ENCODE results near the gene SCGB1D4.

Gene SCGB1D4

DNA sequence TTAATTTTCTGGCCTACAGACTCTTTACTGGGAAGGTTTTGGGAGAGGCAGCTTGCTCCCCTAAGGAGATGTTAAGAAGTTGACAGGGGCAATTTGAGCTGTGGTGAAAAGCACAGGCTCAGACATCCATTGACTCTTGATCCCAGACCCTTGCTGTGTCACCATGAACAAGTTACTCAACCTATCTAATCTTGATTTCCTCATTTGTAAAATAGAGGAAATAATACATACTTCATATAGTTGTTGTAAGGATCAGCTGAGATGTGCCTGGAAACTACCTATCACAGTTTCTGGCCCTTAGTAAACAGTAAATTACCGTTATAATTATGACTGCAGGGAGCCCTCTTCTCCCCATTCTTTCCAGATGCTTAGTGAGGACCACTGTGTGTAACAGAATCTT lies 16.6 kb upstream of the SCGB1D4 start (continued):
- TF ChIP-seq, protein P1, sequence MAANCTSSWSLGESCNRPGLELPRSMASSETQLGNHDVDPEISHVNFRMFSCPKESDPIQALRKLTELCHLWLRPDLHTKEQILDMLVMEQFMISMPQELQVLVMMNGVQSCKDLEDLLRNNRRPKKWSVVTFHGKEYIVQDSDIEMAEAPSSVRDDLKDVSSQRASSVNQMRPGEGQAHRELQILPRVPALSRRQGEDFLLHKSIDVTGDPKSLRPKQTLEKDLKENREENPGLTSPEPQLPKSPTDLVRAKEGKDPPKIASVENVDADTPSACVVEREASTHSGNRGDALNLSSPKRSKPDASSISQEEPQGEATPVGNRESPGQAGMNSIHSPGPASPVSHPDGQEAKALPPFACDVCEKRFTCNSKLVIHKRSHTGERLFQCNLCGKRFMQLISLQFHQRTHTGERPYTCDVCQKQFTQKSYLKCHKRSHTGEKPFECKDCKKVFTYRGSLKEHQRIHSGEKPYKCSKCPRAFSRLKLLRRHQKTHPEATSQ (tag by site-specific recombination; IDR thresholded peaks at IDR 0.05) = no peak
- TF ChIP-seq ZNF626 (tag by site-specific recombination; IDR thresholded peaks at IDR 0.05) (no peak), ZNF114 (tag by site-specific recombination; IDR thresholded peaks at IDR 0.05) (no peak), ZNF140 (tag by site-specific recombination; IDR thresholded peaks at IDR 0.05) (no peak), GLI2 (tag by site-specific recombination; IDR thresholded peaks at IDR 0.05; ENCODE audit: borderline replicate concordance, low read depth) (no peak), ZBTB1 (tag by site-specific recombination; IDR thresholded peaks at IDR 0.05) (no peak)
- TF ChIP-seq, protein P2, sequence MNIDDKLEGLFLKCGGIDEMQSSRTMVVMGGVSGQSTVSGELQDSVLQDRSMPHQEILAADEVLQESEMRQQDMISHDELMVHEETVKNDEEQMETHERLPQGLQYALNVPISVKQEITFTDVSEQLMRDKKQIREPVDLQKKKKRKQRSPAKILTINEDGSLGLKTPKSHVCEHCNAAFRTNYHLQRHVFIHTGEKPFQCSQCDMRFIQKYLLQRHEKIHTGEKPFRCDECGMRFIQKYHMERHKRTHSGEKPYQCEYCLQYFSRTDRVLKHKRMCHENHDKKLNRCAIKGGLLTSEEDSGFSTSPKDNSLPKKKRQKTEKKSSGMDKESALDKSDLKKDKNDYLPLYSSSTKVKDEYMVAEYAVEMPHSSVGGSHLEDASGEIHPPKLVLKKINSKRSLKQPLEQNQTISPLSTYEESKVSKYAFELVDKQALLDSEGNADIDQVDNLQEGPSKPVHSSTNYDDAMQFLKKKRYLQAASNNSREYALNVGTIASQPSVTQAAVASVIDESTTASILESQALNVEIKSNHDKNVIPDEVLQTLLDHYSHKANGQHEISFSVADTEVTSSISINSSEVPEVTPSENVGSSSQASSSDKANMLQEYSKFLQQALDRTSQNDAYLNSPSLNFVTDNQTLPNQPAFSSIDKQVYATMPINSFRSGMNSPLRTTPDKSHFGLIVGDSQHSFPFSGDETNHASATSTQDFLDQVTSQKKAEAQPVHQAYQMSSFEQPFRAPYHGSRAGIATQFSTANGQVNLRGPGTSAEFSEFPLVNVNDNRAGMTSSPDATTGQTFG (tag by site-specific recombination; IDR thresholded peaks at IDR 0.05; ENCODE audit: borderline replicate concordance) = no peak

DNA sequence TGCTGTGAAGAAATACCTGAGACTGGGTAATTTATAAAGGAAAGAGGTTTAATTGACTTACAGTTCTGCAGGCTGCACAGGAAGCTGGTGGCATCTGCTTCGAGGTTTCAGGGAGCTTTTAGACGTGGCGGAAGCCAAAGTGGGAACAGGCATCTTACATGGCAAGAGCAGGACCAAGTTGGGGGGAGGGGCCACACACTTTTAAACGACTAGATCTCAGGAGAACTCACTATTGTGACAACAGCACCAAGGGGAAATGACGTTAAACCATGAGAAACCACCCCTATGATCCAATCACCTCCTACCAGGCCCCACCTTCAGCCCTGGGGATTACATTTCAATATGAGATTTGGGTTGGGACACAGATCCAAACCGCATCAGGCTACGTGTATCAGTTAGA lies 11.1 kb upstream of the SCGB1D4 start:
- H3K4me3 ChIP-seq (ENCODE audit: low read depth, low read length) = no peak overlapping the region
- H3K36me3 ChIP-seq (ENCODE audit: control insufficient read depth in 2 of 2, insufficient read depth in 1 of 2, low read length in 2 of 2) = no peaks in the 10 kb centered on the region
- POLR2A ChIA-PET = no interaction called here
- CTCF ChIA-PET = interaction anchor here (1.0 to 2.9 kb wide), 7 partner anchors 10 to 138 kb away, joined by 3 to 13 read pairs (median 6); partner anchors contain the start of gene SCGB1D4
- H3K9me3 ChIP-seq (ENCODE audit: control insufficient read depth, insufficient read depth, low read depth, low read length) = no peaks in the 10 kb centered on the region
- no peak overlapping the region for H3K27ac ChIP-seq (ENCODE audit: extremely low read depth, low read depth, low read length)
- TF ChIP-seq ZIC2 (tag by site-specific recombination; IDR thresholded peaks at IDR 0.05) (no peak), ZNF341 (tag by site-specific recombination; IDR thresholded peaks at IDR 0.05; ENCODE audit: low read depth) (no peak), SCRT2 (tag by site-specific recombination; IDR thresholded peaks at IDR 0.05) (no peak), ZNF561 (tag by site-specific recombination; IDR thresholded peaks at IDR 0.05; ENCODE audit: borderline replicate concordance) (no peak), ZNF37A (tag by site-specific recombination; IDR thresholded peaks at IDR 0.05) (no peak), IKZF3 (tag by site-specific recombination; IDR thresholded peaks at IDR 0.05) (no peak), ZNF214 (tag by site-specific recombination; IDR thresholded peaks at IDR 0.05; ENCODE audit: borderline replicate concordance) (no peak), ZNF629 (tag by site-specific recombination; IDR thresholded peaks at IDR 0.05) (no peak), KLF9 (tag by site-specific recombination; IDR thresholded peaks at IDR 0.05; ENCODE audit: low read depth) (no peak), ZNF558 (tag by site-specific recombination; IDR thresholded peaks at IDR 0.05) (no peak), ZNF394 (tag by site-specific recombination; IDR thresholded peaks at IDR 0.05; ENCODE audit: borderline replicate concordance) (no peak), ZFP41 (tag by site-specific recombination; IDR thresholded peaks at IDR 0.05; ENCODE audit: borderline replicate concordance) (no peak), ZEB2 (tag by site-specific recombination; IDR thresholded peaks at IDR 0.05) (no peak), ZNF174 (tag by site-specific recombination; IDR thresholded peaks at IDR 0.05) (no peak)
- TF ChIP-seq, protein P3, sequence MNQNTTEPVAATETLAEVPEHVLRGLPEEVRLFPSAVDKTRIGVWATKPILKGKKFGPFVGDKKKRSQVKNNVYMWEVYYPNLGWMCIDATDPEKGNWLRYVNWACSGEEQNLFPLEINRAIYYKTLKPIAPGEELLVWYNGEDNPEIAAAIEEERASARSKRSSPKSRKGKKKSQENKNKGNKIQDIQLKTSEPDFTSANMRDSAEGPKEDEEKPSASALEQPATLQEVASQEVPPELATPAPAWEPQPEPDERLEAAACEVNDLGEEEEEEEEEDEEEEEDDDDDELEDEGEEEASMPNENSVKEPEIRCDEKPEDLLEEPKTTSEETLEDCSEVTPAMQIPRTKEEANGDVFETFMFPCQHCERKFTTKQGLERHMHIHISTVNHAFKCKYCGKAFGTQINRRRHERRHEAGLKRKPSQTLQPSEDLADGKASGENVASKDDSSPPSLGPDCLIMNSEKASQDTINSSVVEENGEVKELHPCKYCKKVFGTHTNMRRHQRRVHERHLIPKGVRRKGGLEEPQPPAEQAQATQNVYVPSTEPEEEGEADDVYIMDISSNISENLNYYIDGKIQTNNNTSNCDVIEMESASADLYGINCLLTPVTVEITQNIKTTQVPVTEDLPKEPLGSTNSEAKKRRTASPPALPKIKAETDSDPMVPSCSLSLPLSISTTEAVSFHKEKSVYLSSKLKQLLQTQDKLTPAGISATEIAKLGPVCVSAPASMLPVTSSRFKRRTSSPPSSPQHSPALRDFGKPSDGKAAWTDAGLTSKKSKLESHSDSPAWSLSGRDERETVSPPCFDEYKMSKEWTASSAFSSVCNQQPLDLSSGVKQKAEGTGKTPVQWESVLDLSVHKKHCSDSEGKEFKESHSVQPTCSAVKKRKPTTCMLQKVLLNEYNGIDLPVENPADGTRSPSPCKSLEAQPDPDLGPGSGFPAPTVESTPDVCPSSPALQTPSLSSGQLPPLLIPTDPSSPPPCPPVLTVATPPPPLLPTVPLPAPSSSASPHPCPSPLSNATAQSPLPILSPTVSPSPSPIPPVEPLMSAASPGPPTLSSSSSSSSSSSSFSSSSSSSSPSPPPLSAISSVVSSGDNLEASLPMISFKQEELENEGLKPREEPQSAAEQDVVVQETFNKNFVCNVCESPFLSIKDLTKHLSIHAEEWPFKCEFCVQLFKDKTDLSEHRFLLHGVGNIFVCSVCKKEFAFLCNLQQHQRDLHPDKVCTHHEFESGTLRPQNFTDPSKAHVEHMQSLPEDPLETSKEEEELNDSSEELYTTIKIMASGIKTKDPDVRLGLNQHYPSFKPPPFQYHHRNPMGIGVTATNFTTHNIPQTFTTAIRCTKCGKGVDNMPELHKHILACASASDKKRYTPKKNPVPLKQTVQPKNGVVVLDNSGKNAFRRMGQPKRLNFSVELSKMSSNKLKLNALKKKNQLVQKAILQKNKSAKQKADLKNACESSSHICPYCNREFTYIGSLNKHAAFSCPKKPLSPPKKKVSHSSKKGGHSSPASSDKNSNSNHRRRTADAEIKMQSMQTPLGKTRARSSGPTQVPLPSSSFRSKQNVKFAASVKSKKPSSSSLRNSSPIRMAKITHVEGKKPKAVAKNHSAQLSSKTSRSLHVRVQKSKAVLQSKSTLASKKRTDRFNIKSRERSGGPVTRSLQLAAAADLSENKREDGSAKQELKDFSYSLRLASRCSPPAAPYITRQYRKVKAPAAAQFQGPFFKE (tag by site-specific recombination; IDR thresholded peaks at IDR 0.05; ENCODE audit: borderline replicate concordance) = no peak
- TF ChIP-seq, protein P4, sequence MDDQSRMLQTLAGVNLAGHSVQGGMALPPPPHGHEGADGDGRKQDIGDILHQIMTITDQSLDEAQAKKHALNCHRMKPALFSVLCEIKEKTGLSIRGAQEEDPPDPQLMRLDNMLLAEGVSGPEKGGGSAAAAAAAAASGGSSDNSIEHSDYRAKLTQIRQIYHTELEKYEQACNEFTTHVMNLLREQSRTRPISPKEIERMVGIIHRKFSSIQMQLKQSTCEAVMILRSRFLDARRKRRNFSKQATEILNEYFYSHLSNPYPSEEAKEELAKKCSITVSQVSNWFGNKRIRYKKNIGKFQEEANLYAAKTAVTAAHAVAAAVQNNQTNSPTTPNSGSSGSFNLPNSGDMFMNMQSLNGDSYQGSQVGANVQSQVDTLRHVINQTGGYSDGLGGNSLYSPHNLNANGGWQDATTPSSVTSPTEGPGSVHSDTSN (CRISPR knock-in tag; IDR thresholded peaks at IDR 0.05) = no peak
- TF ChIP-seq, protein P5, sequence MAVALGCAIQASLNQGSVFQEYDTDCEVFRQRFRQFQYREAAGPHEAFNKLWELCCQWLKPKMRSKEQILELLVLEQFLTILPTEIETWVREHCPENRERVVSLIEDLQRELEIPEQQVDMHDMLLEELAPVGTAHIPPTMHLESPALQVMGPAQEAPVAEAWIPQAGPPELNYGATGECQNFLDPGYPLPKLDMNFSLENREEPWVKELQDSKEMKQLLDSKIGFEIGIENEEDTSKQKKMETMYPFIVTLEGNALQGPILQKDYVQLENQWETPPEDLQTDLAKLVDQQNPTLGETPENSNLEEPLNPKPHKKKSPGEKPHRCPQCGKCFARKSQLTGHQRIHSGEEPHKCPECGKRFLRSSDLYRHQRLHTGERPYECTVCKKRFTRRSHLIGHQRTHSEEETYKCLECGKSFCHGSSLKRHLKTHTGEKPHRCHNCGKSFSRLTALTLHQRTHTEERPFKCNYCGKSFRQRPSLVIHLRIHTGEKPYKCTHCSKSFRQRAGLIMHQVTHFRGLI (tag by site-specific recombination; IDR thresholded peaks at IDR 0.05) = no peak
- H3K4me1 ChIP-seq (ENCODE audit: control insufficient read depth, insufficient read depth, low read length) = no peaks in the 10 kb centered on the region
